Fibroblast of pulmonary artery (primary cell): Measurements from ENCODE around the gene PTPRE.

Experiments used
- DNase-seq: peaks from one replicate; pipeline ENCODE4 v3.0.0-alpha.2; 2010; ENCODE audit warnings: low read depth
- H3K4me3 ChIP-seq: replicated peaks from 2 replicates; pipeline ENCODE4 v1.5.1; 2011; ENCODE audit warnings: low read depth, mild to moderate bottlenecking, control low read depth, low read length, moderate library complexity
- TF ChIP-seq, protein P1 (sequence below): IDR thresholded peaks from 2 replicates; pipeline ENCODE4 v1.5.1; 2011; ENCODE audit warnings: mild to moderate bottlenecking, control low read depth, low read length, inconsistent platforms; ENCODE audit errors: missing control alignments

The PTPRE gene, protein sequence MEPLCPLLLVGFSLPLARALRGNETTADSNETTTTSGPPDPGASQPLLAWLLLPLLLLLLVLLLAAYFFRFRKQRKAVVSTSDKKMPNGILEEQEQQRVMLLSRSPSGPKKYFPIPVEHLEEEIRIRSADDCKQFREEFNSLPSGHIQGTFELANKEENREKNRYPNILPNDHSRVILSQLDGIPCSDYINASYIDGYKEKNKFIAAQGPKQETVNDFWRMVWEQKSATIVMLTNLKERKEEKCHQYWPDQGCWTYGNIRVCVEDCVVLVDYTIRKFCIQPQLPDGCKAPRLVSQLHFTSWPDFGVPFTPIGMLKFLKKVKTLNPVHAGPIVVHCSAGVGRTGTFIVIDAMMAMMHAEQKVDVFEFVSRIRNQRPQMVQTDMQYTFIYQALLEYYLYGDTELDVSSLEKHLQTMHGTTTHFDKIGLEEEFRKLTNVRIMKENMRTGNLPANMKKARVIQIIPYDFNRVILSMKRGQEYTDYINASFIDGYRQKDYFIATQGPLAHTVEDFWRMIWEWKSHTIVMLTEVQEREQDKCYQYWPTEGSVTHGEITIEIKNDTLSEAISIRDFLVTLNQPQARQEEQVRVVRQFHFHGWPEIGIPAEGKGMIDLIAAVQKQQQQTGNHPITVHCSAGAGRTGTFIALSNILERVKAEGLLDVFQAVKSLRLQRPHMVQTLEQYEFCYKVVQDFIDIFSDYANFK

GRCh38 chr10:127906548-127907377 lies at the start of gene PTPRE:
Gene PTPRE, plus strand, starts transcription at chr10:127907103. Its CDS starts 133,779 bp downstream, at chr10:128040882.
- H3K4me3 ChIP-seq, result peak within 1 kb of the TSS; percentile 48
- TF ChIP-seq, protein P1, sequence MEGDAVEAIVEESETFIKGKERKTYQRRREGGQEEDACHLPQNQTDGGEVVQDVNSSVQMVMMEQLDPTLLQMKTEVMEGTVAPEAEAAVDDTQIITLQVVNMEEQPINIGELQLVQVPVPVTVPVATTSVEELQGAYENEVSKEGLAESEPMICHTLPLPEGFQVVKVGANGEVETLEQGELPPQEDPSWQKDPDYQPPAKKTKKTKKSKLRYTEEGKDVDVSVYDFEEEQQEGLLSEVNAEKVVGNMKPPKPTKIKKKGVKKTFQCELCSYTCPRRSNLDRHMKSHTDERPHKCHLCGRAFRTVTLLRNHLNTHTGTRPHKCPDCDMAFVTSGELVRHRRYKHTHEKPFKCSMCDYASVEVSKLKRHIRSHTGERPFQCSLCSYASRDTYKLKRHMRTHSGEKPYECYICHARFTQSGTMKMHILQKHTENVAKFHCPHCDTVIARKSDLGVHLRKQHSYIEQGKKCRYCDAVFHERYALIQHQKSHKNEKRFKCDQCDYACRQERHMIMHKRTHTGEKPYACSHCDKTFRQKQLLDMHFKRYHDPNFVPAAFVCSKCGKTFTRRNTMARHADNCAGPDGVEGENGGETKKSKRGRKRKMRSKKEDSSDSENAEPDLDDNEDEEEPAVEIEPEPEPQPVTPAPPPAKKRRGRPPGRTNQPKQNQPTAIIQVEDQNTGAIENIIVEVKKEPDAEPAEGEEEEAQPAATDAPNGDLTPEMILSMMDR, result peak; percentile 28
- DNase-seq, result peak; percentile 69

- TF ChIP-seq, protein P1, result no peak
Observed at GRCh38 chr10:127860592-127860991, 46.3 kb upstream of the PTPRE start.

DNA sequence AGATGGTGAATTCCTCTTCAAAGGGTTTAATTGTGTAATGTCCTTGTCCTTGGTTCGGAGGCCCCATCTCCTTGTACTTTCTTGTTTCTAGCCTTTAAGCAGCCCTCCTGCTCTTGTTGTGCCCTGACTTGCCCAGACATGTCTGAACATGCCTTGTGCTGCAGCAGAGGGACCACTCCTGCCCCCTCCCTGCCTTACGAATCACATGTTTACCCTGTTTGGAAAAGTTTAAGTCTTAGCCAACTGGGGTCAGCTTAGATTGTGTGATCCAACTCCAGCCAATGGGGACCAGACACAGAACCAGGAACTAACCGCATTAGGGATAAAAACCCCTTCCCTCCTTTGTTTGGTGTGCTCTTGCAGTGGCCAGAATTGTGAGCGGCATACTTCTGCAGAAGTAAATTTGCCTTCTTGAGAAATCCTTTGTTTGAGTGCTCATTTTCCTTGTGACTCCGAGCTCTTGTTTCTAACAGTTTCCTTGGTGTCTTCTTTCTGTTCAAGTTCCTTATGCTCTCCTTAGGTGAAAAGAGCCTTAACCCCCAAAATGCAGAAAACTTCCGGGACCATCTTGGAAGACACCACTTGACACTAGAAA lies 43.6 kb upstream of the PTPRE start:
- no peak for DNase-seq
- TF ChIP-seq, protein P1, result no peak
- H3K4me3 ChIP-seq, result no peak overlapping the region

More at GRCh38 chr10:127860592-127860991, 46.3 kb upstream of the PTPRE start:
- no peak for DNase-seq
- H3K4me3 ChIP-seq, result no peak overlapping the region

DNA sequence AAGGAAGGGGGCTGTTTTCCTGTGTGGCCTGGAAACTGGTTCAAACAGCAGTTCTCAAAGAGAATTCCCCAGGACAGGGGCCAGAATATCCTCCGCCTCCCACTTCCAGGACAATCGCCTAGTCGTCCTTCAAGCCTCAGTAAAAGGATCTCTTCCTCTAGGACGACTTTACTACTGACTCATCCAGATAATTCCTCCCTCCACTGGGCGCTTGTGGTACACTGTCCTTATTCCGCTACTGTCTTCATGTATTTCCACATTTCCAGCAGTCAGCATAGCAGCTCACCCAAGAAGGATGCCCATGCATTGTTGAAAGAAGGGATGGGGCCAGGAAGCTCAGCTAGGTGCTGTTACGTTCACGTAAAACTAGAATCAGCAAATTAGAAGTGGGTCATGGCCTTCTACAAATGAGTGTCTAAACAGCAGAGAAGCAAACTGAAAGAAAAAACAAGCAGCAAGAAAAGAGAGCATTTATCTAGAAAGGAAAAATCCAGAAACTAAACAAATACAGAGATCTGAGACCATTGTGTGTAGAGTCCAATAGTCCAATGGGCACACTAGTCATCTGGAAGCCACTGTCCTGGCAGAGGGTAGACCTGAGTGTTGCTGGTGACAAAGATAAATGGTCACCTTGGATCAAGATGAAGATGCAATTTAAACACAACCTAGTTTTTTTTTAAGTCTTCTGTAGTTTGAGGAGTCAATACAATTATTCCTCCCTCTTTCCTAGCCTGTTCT lies 40.5 kb upstream of the PTPRE start:
- no peak for DNase-seq
- no peak overlapping the region for H3K4me3 ChIP-seq
- TF ChIP-seq, protein P1, result no peak

GRCh38 chr10:127867805-127868204 lies 39.1 kb upstream of the PTPRE start:
- TF ChIP-seq, protein P1, result no peak
- DNase-seq, result no peak
- H3K4me3 ChIP-seq, result no peak overlapping the region

DNA sequence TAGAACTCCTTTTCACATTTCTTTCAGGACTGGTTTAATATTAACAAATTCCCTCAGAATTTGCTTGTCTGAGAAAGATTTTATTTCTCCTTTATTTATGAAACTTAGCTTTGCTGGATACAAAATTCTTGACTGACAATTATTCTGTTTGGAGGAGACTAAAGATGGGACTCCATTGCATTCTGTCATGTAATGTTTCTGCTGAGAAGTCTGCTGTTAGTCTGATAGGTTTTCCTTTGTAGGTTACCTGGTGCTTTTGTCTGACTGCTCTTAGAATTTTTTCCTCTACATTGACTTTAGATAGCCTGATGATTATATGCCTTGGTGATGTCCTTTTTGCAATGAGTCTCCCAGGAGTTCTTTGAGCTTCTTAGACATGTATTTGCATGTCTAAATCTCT lies 37.6 kb upstream of the PTPRE start:
- TF ChIP-seq, protein P1, result no peak
- no peak overlapping the region for H3K4me3 ChIP-seq
- DNase-seq, result no peak
